HG02884 (cell line): ENCODE data around the gene ATP7B.

Source experiments
- ATAC-seq: cut with Tn5 transposase; IDR thresholded peaks from one replicate; pipeline ENCODE4 v1.9.1; 2021; ENCODE audit warnings: mild to moderate bottlenecking, moderate library complexity; ENCODE audit not compliant: unreplicated experiment

Gene ATP7B

DNA sequence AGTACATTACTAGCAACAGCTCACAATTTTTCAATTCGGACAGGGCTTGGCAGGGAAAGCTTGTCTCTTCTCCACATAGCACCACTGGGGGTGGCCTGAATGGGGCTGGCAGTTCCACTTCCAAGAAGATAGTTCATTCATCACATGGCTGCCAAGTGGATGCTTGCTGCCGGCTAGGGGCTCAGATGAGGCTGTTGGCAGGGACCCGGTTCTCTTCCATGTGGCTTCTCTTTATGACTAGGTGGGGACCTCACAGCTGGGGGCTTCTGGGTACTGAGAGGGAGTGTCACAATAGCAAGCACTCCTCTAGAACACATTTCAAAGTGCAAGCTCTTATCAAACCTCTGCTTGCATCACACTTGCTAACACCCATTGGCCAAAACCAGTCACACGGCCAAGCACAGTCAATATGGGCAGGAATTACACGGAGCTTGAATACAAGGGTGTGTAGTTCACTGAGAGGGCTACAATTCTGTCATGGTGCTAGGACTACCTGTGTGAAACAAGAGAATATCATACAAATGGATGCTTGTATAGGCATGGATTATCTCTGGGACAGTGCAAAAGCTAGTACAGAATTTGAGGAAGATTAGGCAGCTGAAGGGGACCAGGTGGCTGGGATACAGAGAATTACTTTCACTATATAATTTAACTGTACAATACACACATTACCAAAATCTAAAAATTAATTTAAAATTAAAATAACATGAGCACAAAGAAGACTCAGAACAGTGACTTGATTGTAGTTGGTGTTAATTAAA is 32.3 kb downstream of the ATP7B start:
- no peak for ATAC-seq

GRCh38 chr13:51977625-51978024 is 33.6 kb downstream of the ATP7B start:
- no peak for ATAC-seq

GRCh38 chr13:51976890-51977289 is 34.4 kb downstream of the ATP7B start:
- ATAC-seq: no peak

DNA sequence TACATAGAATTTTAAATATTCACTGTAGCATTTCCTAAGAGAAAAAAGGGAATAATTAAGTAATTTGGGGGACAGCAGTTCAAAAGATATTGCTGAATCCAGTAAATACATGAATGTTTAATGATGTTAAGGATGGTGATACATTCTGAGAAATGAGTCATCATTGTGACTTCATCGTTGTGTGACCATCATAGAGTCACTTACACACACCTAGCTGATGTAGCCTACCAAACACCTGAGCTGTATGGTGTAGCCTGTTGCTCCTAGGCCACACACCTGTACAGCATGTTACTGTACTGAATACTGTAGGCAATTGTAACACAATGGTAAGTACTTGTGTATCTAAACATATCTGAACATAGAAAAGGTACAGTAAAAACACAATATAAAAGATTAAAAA is 34.8 kb downstream of the ATP7B start:
- ATAC-seq: no peak

GRCh38 chr13:51974482-51974881 is 36.8 kb downstream of the ATP7B start:
- no peak for ATAC-seq

DNA sequence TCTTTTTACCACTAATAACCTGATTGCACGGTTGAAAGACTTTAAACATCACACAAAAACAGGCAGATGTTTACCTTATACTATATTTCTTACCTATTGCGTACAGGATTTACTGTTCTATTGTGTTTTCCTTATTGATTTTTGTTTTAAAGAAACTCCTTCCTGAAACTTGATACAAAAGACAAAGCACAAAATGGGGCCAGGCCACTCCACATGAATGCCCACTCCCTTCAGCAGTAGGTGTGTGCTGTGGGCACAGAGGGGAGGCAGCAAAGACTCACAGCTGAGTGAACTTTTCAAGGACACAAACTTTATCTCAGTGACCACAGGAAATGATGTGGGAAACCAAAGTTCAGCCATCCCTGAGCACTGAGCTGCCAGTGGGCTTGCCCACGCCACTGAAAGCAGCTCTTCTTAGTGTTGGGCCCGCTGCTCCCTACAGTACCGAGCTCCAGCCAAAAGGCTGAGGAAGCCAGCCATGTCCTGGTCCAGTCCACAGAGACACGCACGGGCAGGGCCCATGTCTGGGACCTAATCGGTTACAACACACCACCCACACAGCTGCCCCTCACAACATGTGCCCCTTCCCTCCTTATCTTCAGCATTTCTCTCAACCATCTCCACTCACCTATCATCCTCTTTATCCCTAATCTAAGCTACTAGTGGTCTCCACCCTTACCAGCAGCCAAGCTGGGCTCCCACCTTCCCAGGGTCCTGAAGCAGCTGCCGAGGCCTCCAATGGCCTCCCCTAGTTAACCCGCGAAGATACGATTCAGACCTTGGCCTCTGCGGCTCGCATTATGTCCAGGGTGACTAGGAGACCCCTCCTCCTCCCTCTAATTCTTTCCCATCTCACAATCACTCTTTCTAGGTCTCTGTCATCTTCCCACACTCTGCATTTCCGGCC is 39.5 kb downstream of the ATP7B start:
- ATAC-seq: no peak

DNA sequence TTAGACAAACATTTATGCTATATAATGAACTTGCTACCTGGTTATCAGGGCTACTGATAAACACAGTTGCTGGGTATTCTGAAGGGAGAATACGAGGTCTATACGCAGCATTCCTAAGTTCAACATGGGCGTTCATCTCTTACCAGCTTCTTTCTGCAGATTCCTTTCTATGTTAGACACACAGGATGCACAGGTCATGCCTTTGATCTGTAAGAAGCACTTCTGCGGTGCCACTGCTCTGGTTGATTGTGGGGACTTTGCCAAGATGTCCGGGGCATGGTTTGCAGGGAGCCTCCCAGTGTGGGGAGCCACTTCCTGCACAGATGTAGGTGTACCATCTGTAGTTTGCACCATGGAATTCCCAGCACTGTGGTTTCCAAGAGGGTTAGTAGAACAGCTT is 40.9 kb downstream of the ATP7B start:
- no peak for ATAC-seq

DNA sequence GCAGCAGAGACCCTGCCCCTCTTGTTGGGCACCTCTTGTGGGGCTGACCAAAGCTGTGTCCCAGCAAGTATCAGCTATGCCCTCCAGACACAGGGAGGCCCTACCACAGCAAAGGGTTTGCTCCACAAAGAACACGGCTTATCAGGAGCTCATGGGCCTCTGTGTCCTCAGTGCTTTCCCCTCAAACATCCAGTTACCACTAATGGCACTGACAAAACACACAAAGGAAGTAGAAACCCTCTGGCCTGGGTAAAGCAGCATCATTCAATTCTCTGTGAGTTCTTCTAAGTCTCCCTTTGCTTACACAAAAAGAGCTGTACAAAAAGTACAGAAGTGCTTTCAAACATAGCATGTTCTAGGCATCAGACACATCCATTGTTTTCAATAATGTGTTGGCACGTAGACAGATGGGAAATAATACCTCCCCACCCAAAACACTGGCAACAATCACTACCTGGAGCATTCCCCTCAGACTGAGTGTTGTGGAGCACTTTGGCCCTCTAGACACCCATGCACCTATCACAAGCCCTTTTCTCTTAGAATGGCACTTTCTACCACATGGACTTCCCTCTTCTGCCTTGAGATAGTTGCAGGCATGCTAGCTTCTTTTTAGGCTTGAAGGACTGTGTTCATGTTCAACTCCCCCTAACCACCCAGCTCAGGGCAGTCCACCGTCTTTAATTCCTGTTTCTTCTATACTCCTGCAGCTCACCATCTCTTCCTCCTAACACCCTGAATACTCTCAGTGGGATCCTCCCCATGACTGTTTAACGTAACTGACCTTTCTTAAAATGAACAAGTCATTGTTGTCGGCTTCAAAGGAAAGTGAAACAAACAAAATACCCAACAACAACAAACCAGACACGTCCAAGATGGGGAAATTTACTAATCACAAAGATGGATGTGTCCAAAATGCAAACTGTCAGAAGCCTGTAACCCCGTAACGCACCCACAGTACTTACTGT is 43.5 kb downstream of the ATP7B start:
- no peak for ATAC-seq

- ATAC-seq: no peak
Observed at GRCh38 chr13:51966186-51966585, 45.1 kb downstream of the ATP7B start.

DNA sequence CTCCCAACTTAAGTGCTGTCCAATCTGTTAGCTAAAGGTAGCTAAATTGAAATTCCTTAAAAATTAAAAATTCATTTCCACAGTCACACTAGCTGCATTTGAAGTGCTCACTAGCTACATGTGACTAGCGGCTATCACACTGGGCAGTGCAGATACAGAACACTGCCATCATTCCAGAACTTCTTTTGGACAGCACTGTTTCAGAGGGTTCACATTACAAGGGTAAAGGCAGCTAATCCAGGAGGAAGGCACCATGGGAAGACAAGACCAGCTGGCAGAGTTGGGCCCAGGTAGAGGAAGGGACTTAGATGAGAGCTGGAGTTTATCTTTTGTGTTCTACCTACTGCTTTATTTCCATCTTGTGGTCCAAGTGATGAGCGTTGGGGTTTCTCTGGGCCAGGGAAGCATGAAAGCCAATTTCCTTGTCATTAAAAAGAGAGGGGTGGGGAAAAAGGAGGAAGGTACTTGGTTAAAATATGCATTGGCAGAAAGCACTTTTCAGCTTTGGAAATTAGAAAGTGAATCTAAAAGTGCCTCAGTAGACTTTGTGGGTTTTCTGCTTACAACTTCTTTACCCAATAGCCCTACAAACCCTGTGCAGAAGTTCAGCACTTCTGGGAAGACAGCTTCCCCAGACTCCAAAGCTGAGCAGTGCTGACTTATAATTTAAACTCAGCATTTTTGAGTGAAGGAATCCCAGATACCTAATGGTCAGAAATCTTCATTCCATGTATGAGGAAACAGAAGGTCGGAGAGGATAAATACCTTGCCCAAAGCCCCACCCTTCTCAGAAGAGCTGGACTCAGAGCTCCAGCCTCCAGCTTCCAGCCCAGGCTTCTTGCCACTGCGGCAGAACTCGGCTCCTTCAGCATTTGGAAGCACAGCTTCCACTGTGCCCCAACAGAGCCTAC is 49.5 kb downstream of the ATP7B start:
- no peak for ATAC-seq

- no peak for ATAC-seq
Observed at GRCh38 chr13:51960766-51961165, 50.5 kb downstream of the ATP7B start.

- ATAC-seq: peak; percentile 90
Observed at GRCh38 chr13:51959773-51960172, 51.5 kb downstream of the ATP7B start.

GRCh38 chr13:51958217-51958547 is 53.1 kb downstream of the ATP7B start:
- no peak for ATAC-seq

GRCh38 chr13:51957377-51958216 is 53.7 kb downstream of the ATP7B start:
- no peak for ATAC-seq

DNA sequence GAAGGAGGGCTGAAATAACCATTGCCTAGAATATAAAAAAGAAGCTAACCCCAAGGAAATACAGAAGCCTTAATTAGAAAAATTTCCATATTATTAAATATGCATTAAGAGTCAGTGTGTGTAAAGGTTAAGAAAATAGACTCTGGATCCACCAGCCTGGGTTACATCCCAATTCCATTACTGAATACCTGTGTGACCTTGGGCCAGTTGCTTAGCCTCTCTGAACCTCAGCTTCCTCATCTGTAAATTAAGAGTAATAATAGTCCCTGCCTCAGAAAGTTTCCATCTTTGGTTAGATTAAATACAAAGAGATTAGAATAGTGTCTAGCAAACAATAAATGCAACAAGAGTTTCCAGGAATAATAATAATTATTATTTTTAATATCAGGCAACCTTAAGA is 54.5 kb downstream of the ATP7B start:
- no peak for ATAC-seq

- ATAC-seq: no peak
Observed at GRCh38 chr13:51955816-51956603, 55.2 kb downstream of the ATP7B start.

DNA sequence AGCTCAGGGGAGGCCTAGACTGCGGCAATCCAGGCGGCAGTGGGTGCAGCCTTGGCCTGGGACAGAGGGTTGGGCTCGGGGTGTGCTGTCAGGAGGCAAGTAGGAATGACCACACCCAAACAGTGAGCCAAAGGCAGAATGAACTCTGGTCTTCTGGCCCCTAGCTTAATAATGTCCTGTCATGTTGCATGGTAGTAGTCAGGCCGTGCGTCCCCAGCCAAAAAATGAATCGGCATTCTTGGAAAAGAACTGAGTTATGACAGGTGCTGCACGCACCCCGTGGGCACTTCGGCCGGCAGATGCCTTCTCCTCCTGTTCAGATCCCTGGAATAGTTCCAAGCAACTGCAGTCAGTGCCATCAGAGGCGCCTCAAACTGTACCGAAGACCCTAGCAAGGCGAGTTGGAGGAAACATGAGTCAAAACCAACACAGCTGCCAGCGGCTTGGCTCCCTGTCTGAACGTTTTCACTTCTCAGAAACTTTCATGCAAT is 55.9 kb downstream of the ATP7B start:
- ATAC-seq: no peak
